HG02798 (cell line): ENCODE data around the gene CCDC137.

Source experiments
- ATAC-seq: cut with Tn5 transposase; IDR thresholded peaks from one replicate; pipeline ENCODE4 v1.9.1; 2021; ENCODE audit warnings: mild to moderate bottlenecking; ENCODE audit not compliant: unreplicated experiment, poor library complexity

CCDC137 gene

GRCh38 chr17:81713556-81714411 lies 47.2 kb downstream of the CCDC137 start:
- no peak for ATAC-seq

GRCh38 chr17:81714412-81715106 lies 48.0 kb downstream of the CCDC137 start:
- ATAC-seq, result no peak

GRCh38 chr17:81715107-81715871 lies 48.8 kb downstream of the CCDC137 start:
- no peak for ATAC-seq

- ATAC-seq, result no peak
These were observed 49.5 kb downstream of the CCDC137 start for GRCh38 chr17:81715872-81716673.

- ATAC-seq, result no peak
These were observed 50.1 kb downstream of the CCDC137 start for GRCh38 chr17:81716674-81716996.

GRCh38 chr17:81717049-81717765 lies 50.7 kb downstream of the CCDC137 start:
- no peak for ATAC-seq

GRCh38 chr17:81717766-81718089 lies 51.2 kb downstream of the CCDC137 start:
- no peak for ATAC-seq

- ATAC-seq, result no peak
These were observed 53.1 kb downstream of the CCDC137 start for GRCh38 chr17:81719410-81720266.

- no peak for ATAC-seq
These were observed 53.9 kb downstream of the CCDC137 start for GRCh38 chr17:81720267-81721071.

GRCh38 chr17:81722184-81723120 lies 55.9 kb downstream of the CCDC137 start:
- no peak for ATAC-seq
